GM12878 (cell line): Measurements from ENCODE around the gene RER1. TPM values are rescaled to one million over a fixed set of nuclear protein-coding genes. Genes with fewer than 3 reads are reported as not detected.

Experiments
- ATAC-seq: fragments of 200-7000 bp; cut with Tn5 transposase; 3 replicates; pipeline ENCODE4 v1.9.1; 2020; ENCODE audit warnings: mild to moderate bottlenecking, moderate library complexity
- BruUV-seq: library from RNA; stranded (reverse); fragments of 400-500 nt; replicated peaks from 2 replicates; lab custom pipeline; 2021; lab: Mats Ljungman, UMichigan
- CTCF ChIA-PET: fragments of 300-600 bp; sonication (Branson Sonifier 250); formaldehyde crosslinking; extraction: SDS; loops from one replicate; lab custom pipeline; 2021; ENCODE audit warnings: inconsistent platforms; lab: Yijun Ruan, JAX
- POLR2A ChIA-PET: fragments of 350-600 bp; formaldehyde crosslinking; extraction: SDS; loops from one replicate; lab custom pipeline; 2021; ENCODE audit warnings: inconsistent platforms; lab: Charles Lee
- RAD21 ChIA-PET: fragments of 300-600 bp; sonication (Branson Sonifier 250); formaldehyde crosslinking; loops from one replicate; lab custom pipeline; 2023; ENCODE audit warnings: antibody characterized with exemption; ENCODE audit not compliant: unreplicated experiment; lab: Charles Lee
- SMC1A ChIA-PET: fragments of 300-600 bp; sonication (Branson Sonifier 250); formaldehyde crosslinking; loops from one replicate; lab custom pipeline; 2023; ENCODE audit not compliant: unreplicated experiment, uncharacterized antibody; lab: Charles Lee
- DNase-seq: peaks from one replicate; pipeline ENCODE4 v3.0.0-alpha.2; 2011; ENCODE audit warnings: low read depth, low spot score
- FAIRE-seq: peaks from 3 replicates; lab custom pipeline; 2011; peaks lifted over from hg19 to GRCh38; lab: Jason Lieb, UNC
- H2AFZ ChIP-seq: 2 replicates; pipeline ENCODE4 v1.6.0; 2011; ENCODE audit warnings: low read depth, low read length, control low read depth; ENCODE audit not compliant: control insufficient read depth
- H3K27ac ChIP-seq: 2 replicates; pipeline ENCODE4 v1.5.1; 2011; ENCODE audit warnings: control low read depth; ENCODE audit not compliant: control insufficient read depth, insufficient read depth
- H3K27me3 ChIP-seq, 2 experiments: replicated peaks in 1 of 2; 2 replicates each; pipeline versions ENCODE4 v1.6.0 to v1.6.1; 2011; ENCODE audit warnings: low read length in 1 of 2; ENCODE audit not compliant: control insufficient read depth in 2 of 2, insufficient read depth in 2 of 2
- H3K36me3 ChIP-seq, 2 experiments: 2 replicates each; pipeline ENCODE4 v1.5.1; 2011; ENCODE audit warnings: low read length in 1 of 2; ENCODE audit not compliant: control insufficient read depth in 2 of 2, insufficient read depth in 2 of 2
- H3K4me1 ChIP-seq: 2 replicates; pipeline ENCODE4 v1.6.1; 2011; ENCODE audit warnings: mild to moderate bottlenecking, low read length, moderate library complexity, mixed read lengths; ENCODE audit not compliant: control insufficient read depth, insufficient read depth
- H3K4me2 ChIP-seq: 2 replicates; pipeline ENCODE4 v1.6.0; 2011; ENCODE audit warnings: control low read depth; ENCODE audit not compliant: control insufficient read depth, insufficient read depth
- H3K4me3 ChIP-seq: fragments of 200-600 bp; sonication (generic); 2 replicates; pipeline ENCODE4 v1.5.1; 2016
- H3K79me2 ChIP-seq: 2 replicates; pipeline ENCODE4 v1.6.0; 2011; ENCODE audit warnings: low read length; ENCODE audit not compliant: control insufficient read depth, insufficient read depth
- H3K9ac ChIP-seq: 2 replicates; pipeline ENCODE4 v1.8.0; 2011; ENCODE audit warnings: low read length, control low read depth, mixed read lengths; ENCODE audit not compliant: control insufficient read depth, insufficient read depth
- H3K9me3 ChIP-seq: replicated peaks from 3 replicates; pipeline ENCODE4 v1.5.1; 2011; ENCODE audit warnings: mild to moderate bottlenecking, low read length; ENCODE audit not compliant: control insufficient read depth, insufficient read depth
- H4K20me1 ChIP-seq: 2 replicates; pipeline ENCODE4 v1.6.0; 2011; ENCODE audit not compliant: control insufficient read depth, insufficient read depth
- KAT2A ChIP-seq: conservative IDR thresholded peaks from 2 replicates; pipeline ENCODE4 v1.6.1; 2011; ENCODE audit warnings: low read depth, low read length; ENCODE audit not compliant: control insufficient read depth
- MLLT1 ChIP-seq: fragments of 450-650 bp; IDR thresholded peaks from 2 replicates; pipeline ENCODE4 v1.6.1; 2016; ENCODE audit warnings: mild to moderate bottlenecking
- STAT1 ChIP-seq: fragments of 450-650 bp; conservative IDR thresholded peaks from 2 replicates; pipeline ENCODE4 v1.6.1; 2014; ENCODE audit warnings: antibody characterized with exemption, mild to moderate bottlenecking
- TCF7 ChIP-seq: IDR thresholded peaks from 2 replicates; pipeline ENCODE4 v1.6.1; 2014; ENCODE audit warnings: antibody characterized with exemption, borderline replicate concordance
- WGBS: methylation state at CpG from one replicate; pipeline ENCODE4 v1.1.6; 2016; ENCODE audit warnings: low lambda C conversion rate; ENCODE audit not compliant: insufficient replicate concordance, insufficient coverage; ENCODE audit errors: missing lambda C conversion rate; 5-methylcytosine and 5-hydroxymethylcytosine counted together
- in situ Hi-C: fragments of 300-500 bp; cut with MboI; formaldehyde crosslinking; loops from 9 replicates; pipeline ENCODE4 v1.14.3; 2018; ENCODE audit warnings: mixed read lengths
- intact Hi-C: fragments of 100-400 bp; cut with micrococcal nuclease; formaldehyde crosslinking; loops from one replicate; pipeline ENCODE4 v1.14.2; 2022; ENCODE audit not compliant: unreplicated experiment
- polyA plus RNA-seq, 11 experiments: library from polyadenylated mRNA; depleted of rRNA in 4 of 11; unstranded in 6 of 11; stranded (reverse) in 5 of 11; fragments of >200 nt; fragmentation: Nextera tagmentation in 4 of 11; fragmentation: Illumina TruSeq in 1 of 11; extraction: Ambion mirVana in 4 of 11; extraction: Trizol in 1 of 11; gene quantifications; 1 replicate in 1 of 11; 2 replicates in 10 of 11; pipeline versions ENCODE4 v1.2.1 to v1.2.3, GENCODE V29; 2011 to 2016; ENCODE audit warnings: inconsistent platforms in 2 of 11, missing spikeins in 2 of 11, low read depth in 1 of 11
- total RNA-seq, 4 experiments: library from RNA; depleted of rRNA in 3 of 4; stranded (reverse); fragments of >200 nt in 3 of 4; fragmentation: Illumina TruSeq in 1 of 4; extraction: Trizol in 1 of 4; gene quantifications; 2 replicates each; pipeline versions ENCODE4 v1.2.1 to v1.2.3, GENCODE V29; 2013 to 2021
- TF ChIP-seq, protein P1 (sequence below): fragments of 450-650 bp; IDR thresholded peaks from 2 replicates; pipeline ENCODE4 v1.6.1; 2014; ENCODE audit warnings: mild to moderate bottlenecking

The RER1 gene
- total and polyA plus RNA-seq, 10 of the 15 experiments (the other 5 are each of a cell fraction or from before 2014, with no cell fraction given), result 29.2 to 274 (median 136) TPM

GRCh38 chr1:2408859-2409276 is 17.2 kb downstream of the RER1 start:
- Histone ChIP-seq H3K4me2 (no peak overlapping the region), H3K9me3 (no peaks in the 10 kb centered on the region)
- no TSS peak for BruUV-seq
- ChIA-PET SMC1A (no interaction called here), RAD21 (no interaction called here)
- no peak for TF ChIP-seq MLLT1
- TF ChIP-seq, protein P1, sequence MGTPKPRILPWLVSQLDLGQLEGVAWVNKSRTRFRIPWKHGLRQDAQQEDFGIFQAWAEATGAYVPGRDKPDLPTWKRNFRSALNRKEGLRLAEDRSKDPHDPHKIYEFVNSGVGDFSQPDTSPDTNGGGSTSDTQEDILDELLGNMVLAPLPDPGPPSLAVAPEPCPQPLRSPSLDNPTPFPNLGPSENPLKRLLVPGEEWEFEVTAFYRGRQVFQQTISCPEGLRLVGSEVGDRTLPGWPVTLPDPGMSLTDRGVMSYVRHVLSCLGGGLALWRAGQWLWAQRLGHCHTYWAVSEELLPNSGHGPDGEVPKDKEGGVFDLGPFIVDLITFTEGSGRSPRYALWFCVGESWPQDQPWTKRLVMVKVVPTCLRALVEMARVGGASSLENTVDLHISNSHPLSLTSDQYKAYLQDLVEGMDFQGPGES, result no peak
- TF ChIP-seq KAT2A, result no peak
- no peak for TF ChIP-seq STAT1
- TF ChIP-seq TCF7, result no peak
- TF ChIP-seq, all 136 proteins: peak for 0
- H3K27me3 ChIP-seq, result no peaks in the 10 kb centered on the region
- no peak overlapping the region for H3K4me3 ChIP-seq
- peaks cover 18% of the 10 kb centered on the region for H3K79me2 ChIP-seq
- CTCF ChIA-PET, result interaction anchor here (0.6 kb wide), 1 partner anchor 384 kb away, joined by 3 read pairs; no protein-coding TSS in a partner anchor
- H3K9ac ChIP-seq, result no peak overlapping the region
- in situ Hi-C loops, result no loop called here
- FAIRE-seq (no peak), DNase-seq (no peak), ATAC-seq (no peak)
- H3K4me1 ChIP-seq, result peaks cover 9% of the 10 kb centered on the region
- POLR2A ChIA-PET, result no interaction called here
- H3K36me3 ChIP-seq, result peaks cover 5 to 12% of the 10 kb centered on the region in 2 experiments
- intact Hi-C loops, result no loop called here
- H2AFZ ChIP-seq, result no peak overlapping the region
- 87% methylated on average over 13 of the region's 13 CpGs for WGBS
- no peak overlapping the region for H3K27ac ChIP-seq
- H4K20me1 ChIP-seq, result no peaks in the 10 kb centered on the region
